GM18508 (cell line): Measurements from ENCODE around the gene TBX2.

Experiments used
- ATAC-seq: cut with Tn5 transposase; IDR thresholded peaks from one replicate; pipeline ENCODE4 v1.9.1; 2021; ENCODE audit warnings: moderate number of reproducible peaks; ENCODE audit not compliant: insufficient read depth, unreplicated experiment

The TBX2 gene

GRCh38 chr17:61368049-61368831, 31.4 kb upstream of the TBX2 start:
- ATAC-seq: no peak

GRCh38 chr17:61368832-61369450, 30.7 kb upstream of the TBX2 start:
- no peak for ATAC-seq

GRCh38 chr17:61369751-61370150, 29.9 kb upstream of the TBX2 start:
- ATAC-seq: no peak

- no peak for ATAC-seq
Observed at GRCh38 chr17:61371179-61371578, 28.5 kb upstream of the TBX2 start.

GRCh38 chr17:61371606-61372005, 28.0 kb upstream of the TBX2 start:
- ATAC-seq: no peak

- ATAC-seq: no peak
Observed at GRCh38 chr17:61372436-61372835, 27.2 kb upstream of the TBX2 start.

GRCh38 chr17:61376931-61377838, 22.5 kb upstream of the TBX2 start:
- ATAC-seq: no peak

GRCh38 chr17:61378658-61379456, 20.8 kb upstream of the TBX2 start:
- ATAC-seq: no peak

GRCh38 chr17:61379457-61380216, 20.0 kb upstream of the TBX2 start:
- no peak for ATAC-seq

- no peak for ATAC-seq
Observed at GRCh38 chr17:61380217-61380835, 19.3 kb upstream of the TBX2 start.

GRCh38 chr17:61380836-61381525, 18.7 kb upstream of the TBX2 start:
- no peak for ATAC-seq

- ATAC-seq: no peak
Observed at GRCh38 chr17:61381537-61381936, 18.1 kb upstream of the TBX2 start.

- no peak for ATAC-seq
Observed at GRCh38 chr17:61382796-61383688, 16.6 kb upstream of the TBX2 start.

GRCh38 chr17:61383689-61384201, 15.9 kb upstream of the TBX2 start:
- ATAC-seq: no peak

GRCh38 chr17:61384354-61384691, 15.3 kb upstream of the TBX2 start:
- ATAC-seq: no peak

GRCh38 chr17:61384692-61385576, 14.7 kb upstream of the TBX2 start:
- ATAC-seq: no peak
